Panc1 (cell line): ENCODE measurements around the gene SMIM29.

Experiments used
- POLR2AphosphoS5 ChIP-seq: IDR thresholded peaks from 2 replicates; pipeline ENCODE4 v1.6.1; 2012; ENCODE audit warnings: mild to moderate bottlenecking, low read depth, low read length, moderate library complexity
- TF ChIP-seq, protein P1 (sequence below): fragments of 450-650 bp; IDR thresholded peaks from 2 replicates; pipeline ENCODE4 v1.5.1; 2017; ENCODE audit warnings: mild to moderate bottlenecking

DNA sequence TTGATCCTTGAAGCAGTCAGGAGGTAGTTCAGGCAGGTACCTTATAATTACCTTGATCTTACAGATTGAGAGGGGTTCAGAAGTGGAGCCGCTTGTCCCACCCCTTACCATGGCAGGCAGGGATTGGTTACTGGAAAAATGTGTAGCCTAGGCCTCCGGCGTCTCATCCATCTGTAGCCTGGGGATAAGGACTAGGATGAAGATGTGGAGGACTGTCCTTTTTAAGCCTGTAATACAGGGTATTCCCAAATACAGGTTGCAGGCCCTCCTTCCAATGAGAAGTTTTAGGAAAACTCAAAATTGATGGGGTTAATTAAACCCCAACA, 9.3 kb downstream of the SMIM29 start:
- TF ChIP-seq, protein P1, sequence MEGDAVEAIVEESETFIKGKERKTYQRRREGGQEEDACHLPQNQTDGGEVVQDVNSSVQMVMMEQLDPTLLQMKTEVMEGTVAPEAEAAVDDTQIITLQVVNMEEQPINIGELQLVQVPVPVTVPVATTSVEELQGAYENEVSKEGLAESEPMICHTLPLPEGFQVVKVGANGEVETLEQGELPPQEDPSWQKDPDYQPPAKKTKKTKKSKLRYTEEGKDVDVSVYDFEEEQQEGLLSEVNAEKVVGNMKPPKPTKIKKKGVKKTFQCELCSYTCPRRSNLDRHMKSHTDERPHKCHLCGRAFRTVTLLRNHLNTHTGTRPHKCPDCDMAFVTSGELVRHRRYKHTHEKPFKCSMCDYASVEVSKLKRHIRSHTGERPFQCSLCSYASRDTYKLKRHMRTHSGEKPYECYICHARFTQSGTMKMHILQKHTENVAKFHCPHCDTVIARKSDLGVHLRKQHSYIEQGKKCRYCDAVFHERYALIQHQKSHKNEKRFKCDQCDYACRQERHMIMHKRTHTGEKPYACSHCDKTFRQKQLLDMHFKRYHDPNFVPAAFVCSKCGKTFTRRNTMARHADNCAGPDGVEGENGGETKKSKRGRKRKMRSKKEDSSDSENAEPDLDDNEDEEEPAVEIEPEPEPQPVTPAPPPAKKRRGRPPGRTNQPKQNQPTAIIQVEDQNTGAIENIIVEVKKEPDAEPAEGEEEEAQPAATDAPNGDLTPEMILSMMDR, result no peak
- TF ChIP-seq POLR2AphosphoS5, result no peak
